OCI-LY3 (cell line): ENCODE results near the gene RPL14.

Experiments used
- H2AFZ ChIP-seq: fragments of 200-600, 300-600 bp; shearing (Covaris generic); 2 replicates; pipeline ENCODE4 v1.6.0; 2014; ENCODE audit warnings: antibody characterized with exemption, low read depth, low read length
- H3K27ac ChIP-seq: fragments of 200-600, 300-600 bp; sonication (generic); 2 replicates; pipeline ENCODE4 v1.5.1; 2014; ENCODE audit warnings: mild to moderate bottlenecking, low read length, moderate library complexity, mixed read lengths
- H3K27me3 ChIP-seq: fragments of 200-600, 300-600 bp; sonication (generic); 2 replicates; pipeline ENCODE4 v1.6.1; 2014; ENCODE audit warnings: low read depth, low read length, mixed read lengths
- H3K36me3 ChIP-seq: fragments of 200-600, 300-600 bp; sonication (generic); replicated peaks from 2 replicates; pipeline ENCODE3; 2014; ENCODE audit warnings: low read depth, low read length, mixed read lengths
- H3K4me1 ChIP-seq: fragments of 300-600, 200-600 bp; sonication (generic); 2 replicates; pipeline ENCODE4 v1.6.1; 2014; ENCODE audit warnings: low read length, mixed read lengths
- H3K4me2 ChIP-seq: fragments of 200-600, 300-600 bp; sonication (generic); 2 replicates; pipeline ENCODE4 v1.6.1; 2014; ENCODE audit warnings: low read length, mixed read lengths
- H3K4me3 ChIP-seq: fragments of 300-600, 200-600 bp; sonication (generic); 2 replicates; pipeline ENCODE4 v1.5.1; 2014; ENCODE audit warnings: antibody characterized with exemption, mild to moderate bottlenecking, low read length, moderate library complexity
- H3K79me2 ChIP-seq: fragments of 300-600, 200-600 bp; shearing (Covaris generic); 2 replicates; pipeline ENCODE4 v1.6.1; 2014; ENCODE audit warnings: mild to moderate bottlenecking, low read length, mixed read lengths
- H3K9ac ChIP-seq: fragments of 300-600, 200-600 bp; shearing (Covaris generic); 2 replicates; pipeline ENCODE4 v1.6.0; 2014; ENCODE audit warnings: mild to moderate bottlenecking, low read length, moderate library complexity
- H3K9me3 ChIP-seq: fragments of 200-600, 300-600 bp; shearing (Covaris generic); 2 replicates; pipeline ENCODE4 v1.6.1; 2014; ENCODE audit warnings: low read length, mixed read lengths; ENCODE audit not compliant: insufficient read depth
- H4K20me1 ChIP-seq: fragments of 200-600, 300-600 bp; sonication (generic); 2 replicates; pipeline ENCODE4 v1.6.1; 2016; ENCODE audit warnings: low read length, mixed read lengths; ENCODE audit not compliant: insufficient read depth
- EZH2phosphoT487 ChIP-seq: fragments of 200-600 bp; shearing (Covaris generic); IDR thresholded peaks from 2 replicates; pipeline ENCODE4 v1.6.1; 2018; ENCODE audit warnings: antibody characterized with exemption, mixed run types, low read depth
- TF ChIP-seq, protein P1 (sequence below): fragments of 200-600, 300-600 bp; sonication (generic); IDR thresholded peaks from 2 replicates; pipeline ENCODE4 v1.5.1; 2014; ENCODE audit warnings: antibody characterized with exemption, low read length, low read depth

RPL14 gene

DNA sequence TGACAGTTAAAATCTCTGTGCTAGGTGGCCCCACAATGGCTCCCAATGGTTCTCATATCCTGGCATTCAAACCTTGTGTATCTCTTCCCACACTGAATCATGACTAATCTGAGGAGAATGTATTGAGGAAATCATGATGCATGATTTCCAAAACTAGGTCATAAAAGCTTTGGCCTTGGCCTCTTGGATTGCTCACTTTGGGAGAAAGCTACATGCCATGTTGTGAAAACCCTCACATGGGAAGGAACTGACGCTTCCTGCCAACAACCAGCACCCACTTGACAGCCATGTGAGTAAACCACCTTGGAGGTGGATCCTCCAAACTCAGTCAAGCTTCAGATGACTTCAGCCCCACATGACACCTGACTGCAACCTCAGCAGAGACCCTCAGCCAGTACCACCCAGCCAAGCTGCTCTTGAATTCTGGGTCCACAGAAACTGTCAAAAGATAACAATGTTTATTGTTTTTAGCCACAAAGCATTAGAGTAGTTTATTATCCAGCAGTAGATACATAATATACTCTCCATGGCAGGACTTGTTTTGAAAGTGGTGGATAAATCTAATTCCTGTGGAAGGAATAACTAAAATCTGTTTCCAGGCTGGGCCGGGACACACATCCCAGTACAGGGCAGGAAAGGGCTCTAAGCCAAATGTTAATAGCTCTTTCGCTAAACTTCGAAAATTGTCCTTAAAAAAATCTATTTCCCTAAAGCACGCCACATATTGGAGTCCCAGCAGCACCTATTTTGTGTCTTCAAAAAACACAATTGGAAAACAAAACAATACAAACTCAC lies 47.7 kb downstream of the RPL14 start:
- Histone ChIP-seq H2AFZ (no peak overlapping the region; the same call in 1 of the 2 replicates), H4K20me1 (no peaks in the 10 kb centered on the region), H3K36me3 (no peaks in the 10 kb centered on the region), H3K4me3 (no peak overlapping the region), H3K79me2 (no peaks in the 10 kb centered on the region), H3K27ac (no peak overlapping the region), H3K4me2 (no peak overlapping the region), H3K9me3 (no peaks in the 10 kb centered on the region), H3K4me1 (peaks cover 10% of the 10 kb centered on the region; the same call in 1 of the 2 replicates), H3K9ac (no peak overlapping the region), H3K27me3 (no peaks in the 10 kb centered on the region)
- TF ChIP-seq, protein P1, sequence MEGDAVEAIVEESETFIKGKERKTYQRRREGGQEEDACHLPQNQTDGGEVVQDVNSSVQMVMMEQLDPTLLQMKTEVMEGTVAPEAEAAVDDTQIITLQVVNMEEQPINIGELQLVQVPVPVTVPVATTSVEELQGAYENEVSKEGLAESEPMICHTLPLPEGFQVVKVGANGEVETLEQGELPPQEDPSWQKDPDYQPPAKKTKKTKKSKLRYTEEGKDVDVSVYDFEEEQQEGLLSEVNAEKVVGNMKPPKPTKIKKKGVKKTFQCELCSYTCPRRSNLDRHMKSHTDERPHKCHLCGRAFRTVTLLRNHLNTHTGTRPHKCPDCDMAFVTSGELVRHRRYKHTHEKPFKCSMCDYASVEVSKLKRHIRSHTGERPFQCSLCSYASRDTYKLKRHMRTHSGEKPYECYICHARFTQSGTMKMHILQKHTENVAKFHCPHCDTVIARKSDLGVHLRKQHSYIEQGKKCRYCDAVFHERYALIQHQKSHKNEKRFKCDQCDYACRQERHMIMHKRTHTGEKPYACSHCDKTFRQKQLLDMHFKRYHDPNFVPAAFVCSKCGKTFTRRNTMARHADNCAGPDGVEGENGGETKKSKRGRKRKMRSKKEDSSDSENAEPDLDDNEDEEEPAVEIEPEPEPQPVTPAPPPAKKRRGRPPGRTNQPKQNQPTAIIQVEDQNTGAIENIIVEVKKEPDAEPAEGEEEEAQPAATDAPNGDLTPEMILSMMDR, result no peak
- no peak for TF ChIP-seq EZH2phosphoT487

DNA sequence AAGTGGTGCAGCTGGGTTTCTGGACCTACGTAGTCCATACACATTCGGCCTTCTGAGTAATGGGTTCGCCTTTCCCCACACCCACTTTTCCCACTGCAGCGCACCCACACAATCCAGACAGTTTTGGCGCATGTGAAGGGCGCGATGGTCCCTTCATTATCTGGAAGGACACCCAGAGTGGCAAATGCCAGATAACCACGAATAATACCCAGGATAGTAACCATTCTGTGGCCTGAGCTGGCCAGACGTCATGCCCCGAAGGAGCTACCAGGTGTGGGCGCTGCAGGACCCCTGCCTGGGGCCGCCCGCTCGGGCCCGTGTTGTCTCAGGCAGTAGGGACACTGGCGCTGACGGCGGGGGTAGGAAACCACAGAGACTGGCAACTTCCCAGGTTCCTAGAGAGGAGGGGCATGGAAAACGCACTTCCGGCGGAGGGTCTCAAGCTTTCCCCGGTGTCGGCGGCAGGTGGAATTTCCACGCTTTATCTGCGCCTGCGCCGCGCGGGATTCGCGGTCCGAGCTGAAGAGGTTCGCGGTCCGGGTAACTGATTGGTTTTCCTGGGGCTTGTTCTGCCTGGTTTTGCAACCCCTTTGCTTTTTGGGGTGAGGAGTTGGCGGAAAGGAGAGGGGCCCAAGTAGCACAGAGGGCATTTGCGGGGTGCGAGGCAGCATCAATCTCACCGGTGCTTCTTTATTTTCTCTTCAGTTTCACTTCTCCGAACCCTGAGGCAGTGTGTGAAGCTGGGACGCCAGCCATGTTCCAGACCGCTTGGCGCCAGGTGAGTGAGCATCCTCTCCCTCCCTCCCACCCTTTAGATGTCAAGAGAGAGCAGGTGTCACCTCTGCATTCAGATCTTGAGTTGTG lies 48.7 kb downstream of the RPL14 start, which contains the start of gene ZNF620:
Gene ZNF620 (plus strand): TSS at position 441 of the 864 bp plus-strand sequence. CDS start 314 bp downstream, at position 755.
- Histone ChIP-seq H3K9ac (peak within 1 kb of the TSS; percentile 44), H3K4me3 (peak within 1 kb of the TSS; percentile 80), H3K36me3 (no peaks in the 10 kb centered on the region), H3K4me1 (peaks cover 10% of the 10 kb centered on the region; the same call in 1 of the 2 replicates), H3K27me3 (no peaks in the 10 kb centered on the region), H3K79me2 (no peaks in the 10 kb centered on the region), H3K4me2 (peak within 1 kb of the TSS; percentile 63), H4K20me1 (no peaks in the 10 kb centered on the region), H3K27ac (no peak within 1 kb of the TSS), H2AFZ (peak within 1 kb of the TSS; percentile 85), H3K9me3 (no peaks in the 10 kb centered on the region)
- TF ChIP-seq, protein P1, result peak; percentile 34
- no peak for TF ChIP-seq EZH2phosphoT487

DNA sequence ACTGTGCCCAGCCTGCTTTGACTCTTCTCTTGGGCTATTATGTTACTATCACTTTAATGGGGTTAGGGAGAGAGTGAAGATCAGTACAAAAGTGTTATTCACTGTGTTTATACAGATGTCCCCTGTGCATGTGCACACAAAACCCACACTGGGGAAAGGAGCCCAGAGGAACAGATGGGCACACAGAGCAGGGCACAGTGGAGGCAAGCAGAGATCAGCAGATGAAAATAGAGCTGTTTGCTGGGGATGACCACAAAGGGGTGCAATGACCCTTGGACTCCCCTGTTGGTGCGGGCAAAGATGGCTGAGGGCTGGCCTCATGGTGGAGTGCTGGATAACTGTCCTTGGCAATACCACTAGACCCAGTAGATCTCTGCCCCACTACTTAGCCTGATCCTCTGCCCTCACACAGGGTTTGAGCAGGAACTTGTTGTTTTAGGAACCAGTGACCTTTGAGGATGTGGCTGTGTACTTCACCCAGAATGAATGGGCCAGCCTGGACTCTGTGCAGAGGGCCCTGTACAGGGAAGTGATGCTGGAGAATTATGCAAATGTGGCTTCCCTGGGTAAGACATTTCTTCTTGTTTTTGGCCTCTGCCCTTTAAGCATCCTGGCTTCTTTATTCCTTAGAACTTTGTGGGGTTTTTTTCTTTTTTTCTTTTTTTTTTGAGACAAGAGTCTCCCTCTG lies 54.0 kb downstream of the RPL14 start:
- Histone ChIP-seq H3K79me2 (no peaks in the 10 kb centered on the region), H2AFZ (no peak overlapping the region), H3K27me3 (no peaks in the 10 kb centered on the region), H3K27ac (no peak overlapping the region), H3K36me3 (no peaks in the 10 kb centered on the region), H3K9me3 (no peaks in the 10 kb centered on the region), H3K4me3 (no peak overlapping the region), H3K4me2 (no peak overlapping the region), H3K4me1 (peaks cover 6% of the 10 kb centered on the region; the same call in 1 of the 2 replicates), H3K9ac (no peak overlapping the region), H4K20me1 (no peaks in the 10 kb centered on the region)
- no peak for TF ChIP-seq EZH2phosphoT487
- TF ChIP-seq, protein P1, result no peak
